K562 (cell line): ENCODE measurements around the gene BCAS4. TPM values are rescaled to one million over a fixed set of nuclear protein-coding genes. Genes with fewer than 3 reads are reported as not detected.

Source experiments
- ASH1L ChIP-seq: fragments of 450-650 bp; IDR thresholded peaks from 2 replicates; pipeline ENCODE4 v1.6.1; 2018; ENCODE audit warnings: borderline replicate concordance, mild to moderate bottlenecking, low read depth; ENCODE audit not compliant: partially characterized antibody
- E2F1 ChIP-seq: sonication (generic); formaldehyde crosslinking; IDR thresholded peaks from 2 replicates; pipeline ENCODE4 v1.8.1; 2023; ENCODE audit warnings: mild to moderate bottlenecking, missing genetic modification reagents, moderate library complexity
- E2F6 ChIP-seq, 2 experiments: IDR thresholded peaks; 2 replicates each; pipeline ENCODE4 v1.6.1; 2011; ENCODE audit warnings: borderline replicate concordance in 1 of 2, control low read depth in 1 of 2, low read depth in 1 of 2, low read length in 1 of 2, mild to moderate bottlenecking in 1 of 2, mixed read lengths in 1 of 2, moderate library complexity in 1 of 2; ENCODE audit not compliant: insufficient read depth in 1 of 2, insufficient read length in 1 of 2, poor library complexity in 1 of 2, severe bottlenecking in 1 of 2; ENCODE audit errors: extremely low read depth in 1 of 2
- ERF ChIP-seq: fragments of 450-650 bp; formaldehyde crosslinking; IDR thresholded peaks from 2 replicates; pipeline ENCODE4 v1.4.0; 2020; ENCODE audit warnings: mild to moderate bottlenecking, mixed read lengths
- FOS ChIP-seq: IDR thresholded peaks from 3 replicates; pipeline ENCODE4 v1.6.1; 2011; ENCODE audit not compliant: insufficient read length; ENCODE audit errors: extremely low read depth
- GABPB1 ChIP-seq: sonication (generic); formaldehyde crosslinking; IDR thresholded peaks from 2 replicates; pipeline ENCODE4 v1.8.0; 2022; ENCODE audit warnings: mild to moderate bottlenecking, missing genetic modification reagents
- HMGXB4 ChIP-seq: sonication (generic); formaldehyde crosslinking; IDR thresholded peaks from 2 replicates; pipeline ENCODE4 v1.8.1; 2023; ENCODE audit warnings: mild to moderate bottlenecking, missing genetic modification reagents
- HNRNPK ChIP-seq: fragments of 200-400 bp; formaldehyde crosslinking; IDR thresholded peaks from one replicate; pipeline ENCODE4 v1.6.1; 2018; ENCODE audit warnings: mild to moderate bottlenecking, low read depth, low read length; ENCODE audit not compliant: poor library complexity, severe bottlenecking
- NKRF ChIP-seq: fragments of 450-650 bp; IDR thresholded peaks from 2 replicates; pipeline ENCODE4 v1.6.1; 2016; ENCODE audit warnings: borderline replicate concordance
- PCBP1 ChIP-seq: fragments of 200-400 bp; formaldehyde crosslinking; IDR thresholded peaks from 2 replicates; pipeline ENCODE4 v1.6.1; 2018; ENCODE audit warnings: mild to moderate bottlenecking, low read depth, low read length; ENCODE audit not compliant: poor library complexity, severe bottlenecking
- PHF8 ChIP-seq: fragments of 200-600 bp; sonication (generic); IDR thresholded peaks from 2 replicates; pipeline ENCODE4 v1.6.1; 2012; ENCODE audit warnings: mixed run types, mild to moderate bottlenecking, inconsistent platforms, low read length, moderate library complexity, borderline replicate concordance
- PURB ChIP-seq: sonication (generic); formaldehyde crosslinking; IDR thresholded peaks from 2 replicates; pipeline ENCODE4 v1.9.0; 2021; ENCODE audit warnings: low read depth, mild to moderate bottlenecking, missing genetic modification reagents
- RBM39 ChIP-seq: fragments of 200-400 bp; formaldehyde crosslinking; optimal IDR thresholded peaks from 2 replicates; pipeline ENCODE3; 2018; ENCODE audit warnings: low read depth, low read length
- SMAD3 ChIP-seq: fragments of 450-650 bp; formaldehyde crosslinking; conservative IDR thresholded peaks from 2 replicates; pipeline ENCODE4 v1.4.0; 2020; ENCODE audit warnings: mild to moderate bottlenecking
- TCF7 ChIP-seq: sonication (generic); IDR thresholded peaks from 2 replicates; pipeline ENCODE4 v1.6.1; 2016; ENCODE audit warnings: antibody characterized with exemption, borderline replicate concordance
- TRIM24 ChIP-seq, 2 experiments: fragments of 450-650 bp; IDR thresholded peaks; 2 replicates each; pipeline ENCODE4 v1.6.1; 2016
- ZNF24 ChIP-seq: fragments of 450-650 bp; IDR thresholded peaks from 2 replicates; pipeline ENCODE4 v1.6.1; 2016
- ZNF639 ChIP-seq, 2 experiments: fragments of 200-800 bp in 1 of 2; sonication (Bioruptor generic) in 1 of 2; sonication (generic) in 1 of 2; formaldehyde crosslinking in 1 of 2; IDR thresholded peaks in 1 of 2; conservative IDR thresholded peaks in 1 of 2; 2 replicates each; pipeline versions ENCODE4 v1.5.0 to v1.6.1; 2016 to 2020; ENCODE audit warnings: missing compliant biosample characterization in 1 of 2, missing genetic modification characterization in 1 of 2, missing genetic modification reagents in 1 of 2
- polyA plus RNA-seq, 8 experiments: library from polyadenylated mRNA; depleted of rRNA in 4 of 8; stranded (reverse) in 5 of 8; unstranded in 3 of 8; fragments of >200 nt; fragmentation: Nextera tagmentation in 2 of 8; fragmentation: Illumina TruSeq in 1 of 8; extraction: Ambion mirVana in 2 of 8; extraction: Trizol in 1 of 8; gene quantifications; 2 replicates each; pipeline versions ENCODE4 v1.2.1 to v1.2.3, GENCODE V29; 2011 to 2014; ENCODE audit warnings: inconsistent platforms in 1 of 8, missing spikeins in 1 of 8
- total RNA-seq, 7 experiments: library from RNA; depleted of rRNA in 6 of 7; stranded (reverse); fragments of >200 nt in 6 of 7; fragmentation: Illumina TruSeq in 2 of 7; extraction: Trizol in 2 of 7; gene quantifications; 2 replicates each; pipeline versions ENCODE4 v1.2.1 to v1.2.3, GENCODE V29; 2011 to 2021; ENCODE audit warnings: low replicate concordance in 1 of 7

The BCAS4 gene
- total and polyA plus RNA-seq, 9 of the 15 experiments (the other 6 are each of a cell fraction or from before 2014, with no cell fraction given) = 0.15 to 2.3 (median 0.47) TPM

GRCh38 chr20:50790651-50791277 lies 4.1 kb upstream of the BCAS4 start (continued):
- TF ChIP-seq E2F6 (IDR thresholded peaks at IDR 0.05; ENCODE audit: borderline replicate concordance in 1 of 2, extremely low read depth in 1 of 2, insufficient read depth in 1 of 2, insufficient read length in 1 of 2, low read depth in 1 of 2, low read length in 1 of 2, poor library complexity in 1 of 2, severe bottlenecking in 1 of 2) (peak; percentile 88 to 89), PCBP1 (no peak), SMAD3 (CRISPR knock-in tag) (no peak), ASH1L (no peak), RBM39 (no peak), ZNF639 (CRISPR knock-in tag; conservative IDR thresholded peaks at IDR 0.05 in 1 of 2, IDR thresholded peaks at IDR 0.05 in 1 of 2) (peak in 1 of 2 experiments; percentile 73; a peak in 2 of 4 replicates), TCF7 (no peak), FOS (no peak), ZNF24 (peak; percentile 64; the same call in 1 of the 2 replicates), HMGXB4 (no peak), PHF8 (peak; percentile 86), ERF (CRISPR knock-in tag) (peak; percentile 98), PURB (no peak), TRIM24 (IDR thresholded peaks at IDR 0.05) (peak in 1 of 2 experiments; percentile 91; a peak in 2 of 4 replicates), NKRF (no peak), GABPB1 (CRISPR knock-in tag) (peak; percentile 47; the same call in 1 of the 2 replicates), HNRNPK (no peak), E2F1 (peak; percentile 87)
